NCI-H187 (cell line): ENCODE measurements around the gene VWDE.
"Not testable (repeated sequence)": the region's sequence is repeated elsewhere in the genome, so short reads cannot be mapped to it uniquely, and the experiment has no call there.

Source experiments
- DNase-seq, 2 experiments: peaks; one replicate each; lab custom pipeline; 2025; lab: John Stamatoyannopoulos, UW

The VWDE gene

GRCh38 chr7:12401538-12402364 lies 1.9 kb downstream of the VWDE start:
- DNase-seq = peak in 1 of 2 experiments; percentile 47

DNA sequence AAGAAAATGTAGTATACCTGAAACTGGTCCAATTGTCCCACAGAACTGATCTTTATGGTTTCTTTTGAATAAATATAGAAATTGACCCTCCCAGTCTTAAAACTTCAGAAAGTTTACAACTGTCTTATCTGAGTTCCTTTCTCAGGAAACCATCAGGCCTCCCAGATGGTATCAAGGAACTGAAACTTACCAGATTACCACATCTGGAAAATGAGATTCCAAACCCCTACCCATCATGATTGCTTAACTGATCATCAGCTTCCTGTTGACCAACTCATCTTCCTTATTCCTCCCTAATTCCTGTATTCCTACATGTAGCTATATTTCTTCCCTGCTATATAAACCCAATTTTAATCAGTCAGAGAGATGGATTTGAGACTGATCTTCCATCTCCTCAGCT lies 5.5 kb downstream of the VWDE start:
- DNase-seq = no peak

GRCh38 chr7:12397671-12398070 lies 6.0 kb downstream of the VWDE start:
- no peak for DNase-seq

DNA sequence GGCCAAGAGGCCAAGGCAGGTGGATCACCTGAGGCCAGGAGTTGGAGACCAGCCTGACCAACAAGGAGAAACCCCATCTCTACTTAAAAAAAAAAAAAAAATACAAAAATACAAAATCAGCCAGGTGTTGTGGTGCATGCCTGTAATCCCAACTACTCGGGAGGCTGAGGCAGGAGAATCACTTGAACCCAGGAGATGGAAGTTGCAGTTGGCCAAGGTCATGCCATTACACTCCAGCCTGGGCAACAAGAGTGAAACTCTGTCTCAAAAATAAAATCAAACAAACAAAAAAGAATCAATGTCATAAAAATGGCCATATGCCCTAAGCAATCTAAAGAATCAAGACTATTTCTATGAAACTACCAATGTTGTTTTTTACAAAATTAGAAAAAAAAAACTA lies 7.0 kb downstream of the VWDE start:
- not testable (repeated sequence) for DNase-seq

- peak in 1 of 2 experiments; percentile 4 for DNase-seq
These were observed 11.6 kb downstream of the VWDE start for GRCh38 chr7:12391922-12392615.

GRCh38 chr7:12389089-12389700 lies 14.5 kb downstream of the VWDE start:
- peak; percentile 23 to 43 for DNase-seq

GRCh38 chr7:12386313-12386740 lies 17.3 kb downstream of the VWDE start:
- peak; percentile 46 to 73 for DNase-seq

DNA sequence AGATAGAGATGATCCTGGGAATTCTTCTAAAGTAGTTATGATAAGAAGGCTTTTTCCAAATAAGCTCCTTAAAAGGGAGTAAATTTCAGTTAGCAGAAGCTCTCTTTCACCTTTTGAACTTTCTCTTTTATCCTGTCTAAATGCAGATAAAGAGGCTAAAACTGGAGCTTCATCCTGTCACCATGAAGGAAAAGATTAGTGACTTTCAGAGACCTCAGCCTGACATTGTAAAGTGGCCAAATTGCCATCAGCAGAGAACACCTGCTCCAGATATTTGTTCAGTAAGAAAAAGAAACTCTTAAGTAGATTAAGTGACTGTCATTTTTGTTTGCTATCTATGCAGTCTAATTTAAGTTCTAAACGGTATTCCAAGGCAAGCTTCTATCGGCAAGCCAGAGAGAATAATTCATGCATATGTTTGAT lies 18.3 kb downstream of the VWDE start:
- DNase-seq = peak; percentile 45 to 52

DNA sequence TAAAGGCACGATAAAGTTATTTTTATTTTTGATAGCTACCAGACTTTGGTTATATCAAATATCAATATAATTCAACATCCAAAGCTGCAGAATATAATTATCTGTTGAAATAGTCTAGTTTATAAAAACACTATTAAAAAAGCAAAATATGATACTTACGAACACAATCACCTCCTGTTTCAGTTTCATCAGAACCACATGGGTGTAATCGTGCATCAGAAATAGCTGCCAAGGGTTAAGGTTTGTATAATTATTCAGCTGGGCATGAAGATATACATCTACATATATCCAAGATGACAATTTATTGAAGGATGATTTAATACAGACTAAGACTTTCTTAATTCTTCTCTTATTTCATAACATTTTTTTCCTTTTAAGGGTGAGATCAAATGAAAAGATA lies 20.3 kb downstream of the VWDE start:
- DNase-seq = no peak

DNA sequence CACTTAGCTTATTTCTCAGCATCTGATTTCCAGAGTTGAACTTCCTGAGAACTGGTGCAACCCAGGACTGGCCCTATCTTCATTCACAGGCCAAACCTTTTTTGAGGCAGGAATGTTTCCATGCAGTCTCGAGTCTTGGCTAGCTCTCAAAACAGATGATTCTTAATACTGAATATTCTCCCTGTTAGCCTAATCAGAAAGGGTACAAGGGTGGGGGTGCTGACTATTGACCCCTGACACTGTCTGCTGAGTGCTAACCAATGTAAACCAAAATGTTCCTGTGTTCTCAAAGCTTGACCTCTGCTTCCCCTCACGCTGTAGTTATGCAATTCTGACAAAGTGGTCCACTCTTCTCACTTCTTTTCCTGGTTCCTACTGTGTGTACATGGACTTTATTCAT lies 25.3 kb downstream of the VWDE start:
- DNase-seq = no peak

- no peak for DNase-seq
These were observed 26.3 kb downstream of the VWDE start for GRCh38 chr7:12377406-12377805.

- DNase-seq = no peak
These were observed 29.9 kb downstream of the VWDE start for GRCh38 chr7:12373580-12374263.

GRCh38 chr7:12370249-12370648 lies 33.4 kb downstream of the VWDE start:
- DNase-seq = no peak

DNA sequence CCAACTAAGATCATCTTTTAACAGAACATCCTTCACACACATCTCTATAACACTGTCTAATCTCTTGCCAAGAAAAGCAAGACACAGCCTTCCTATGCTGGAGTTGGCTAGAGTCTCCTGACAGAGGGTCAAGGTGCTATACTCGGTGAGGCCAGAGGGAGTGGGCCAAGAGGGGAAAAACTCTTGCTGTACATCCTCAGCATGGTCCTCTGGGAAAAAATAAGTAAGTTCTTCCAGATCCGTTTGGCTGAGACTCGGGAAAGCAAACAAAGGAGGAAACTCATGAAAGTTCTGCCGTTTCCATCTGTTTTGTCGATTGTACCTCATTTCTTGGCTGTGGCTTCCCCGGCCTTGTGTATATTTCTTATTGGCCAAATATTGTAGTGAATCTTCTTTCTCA lies 33.9 kb downstream of the VWDE start:
- DNase-seq = no peak

DNA sequence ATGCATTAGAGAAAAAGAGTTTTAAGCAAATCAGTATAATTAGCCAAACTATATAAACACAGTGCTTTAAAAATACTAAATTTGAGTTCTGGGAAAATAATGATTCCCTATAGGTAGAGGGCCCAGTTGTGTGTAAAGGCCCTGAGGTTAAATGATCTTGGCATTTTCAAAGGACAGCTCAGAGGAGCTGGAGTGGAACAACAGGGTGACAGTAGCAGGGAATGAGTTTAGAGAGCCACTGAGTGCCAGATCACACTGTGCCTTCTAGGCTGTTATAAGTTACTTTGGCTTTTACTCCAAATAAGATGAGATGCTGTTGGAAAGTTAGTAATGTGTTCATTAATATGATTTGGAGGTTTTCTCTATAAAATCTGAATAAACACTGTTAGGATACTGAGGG lies 34.6 kb downstream of the VWDE start:
- DNase-seq = no peak

GRCh38 chr7:12360948-12361347 lies 42.7 kb downstream of the VWDE start:
- no peak for DNase-seq

- DNase-seq = no peak
These were observed 45.0 kb downstream of the VWDE start for GRCh38 chr7:12358694-12359093.

DNA sequence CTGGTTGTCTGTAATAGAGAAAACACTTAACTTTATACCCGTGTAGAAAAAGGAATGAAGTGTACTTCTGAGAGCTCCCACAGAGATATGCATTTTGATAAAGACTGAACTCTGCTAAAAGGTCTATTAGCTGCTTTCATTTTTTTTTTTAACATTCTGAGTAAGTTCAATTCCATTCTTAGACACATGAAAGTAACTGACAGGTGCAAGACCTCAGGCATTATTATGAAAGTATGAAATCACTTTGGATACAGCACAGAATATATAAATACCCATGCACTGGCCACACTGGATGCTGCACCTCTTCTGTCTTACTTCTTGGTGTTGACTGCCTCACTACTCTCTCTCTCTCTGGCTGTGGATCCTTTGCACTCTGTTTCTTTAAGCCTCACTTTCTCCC lies 46.2 kb downstream of the VWDE start:
- DNase-seq = no peak

- no peak for DNase-seq
These were observed 51.8 kb downstream of the VWDE start for GRCh38 chr7:12351843-12352242.

- DNase-seq = no peak
These were observed 52.7 kb downstream of the VWDE start for GRCh38 chr7:12350971-12351370.

DNA sequence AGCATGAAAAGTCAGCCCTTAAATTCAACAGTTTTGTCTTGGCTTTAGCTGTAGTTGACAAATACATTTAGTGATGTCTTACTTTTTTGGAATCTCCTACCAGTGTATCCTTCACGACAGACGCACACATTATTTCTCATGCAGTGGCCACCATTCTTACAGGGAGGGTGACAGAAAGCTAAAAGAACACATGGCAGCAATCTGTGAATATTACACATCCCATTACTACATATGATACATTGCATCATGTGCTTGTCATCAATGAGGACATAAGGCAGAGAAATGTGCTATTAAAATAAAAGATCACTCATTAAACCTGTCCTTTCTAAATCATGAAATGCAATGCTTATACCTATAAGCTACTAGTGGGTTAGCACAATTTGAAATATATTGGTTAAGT lies 66.6 kb downstream of the VWDE start:
- DNase-seq = no peak
